ENCODE data around the gene DIS3L2.
"Not testable (repeated sequence)": the region's sequence is repeated elsewhere in the genome, so short reads cannot be mapped to it uniquely, and the experiment has no call there.

The DIS3L2 gene

GRCh38 chr2:232363784-232364615, 402.5 kb downstream of the DIS3L2 start:
- DNase-seq, result no peak

GRCh38 chr2:232364806-232365594, 403.5 kb downstream of the DIS3L2 start:
- DNase-seq, result not testable (repeated sequence)

DNA sequence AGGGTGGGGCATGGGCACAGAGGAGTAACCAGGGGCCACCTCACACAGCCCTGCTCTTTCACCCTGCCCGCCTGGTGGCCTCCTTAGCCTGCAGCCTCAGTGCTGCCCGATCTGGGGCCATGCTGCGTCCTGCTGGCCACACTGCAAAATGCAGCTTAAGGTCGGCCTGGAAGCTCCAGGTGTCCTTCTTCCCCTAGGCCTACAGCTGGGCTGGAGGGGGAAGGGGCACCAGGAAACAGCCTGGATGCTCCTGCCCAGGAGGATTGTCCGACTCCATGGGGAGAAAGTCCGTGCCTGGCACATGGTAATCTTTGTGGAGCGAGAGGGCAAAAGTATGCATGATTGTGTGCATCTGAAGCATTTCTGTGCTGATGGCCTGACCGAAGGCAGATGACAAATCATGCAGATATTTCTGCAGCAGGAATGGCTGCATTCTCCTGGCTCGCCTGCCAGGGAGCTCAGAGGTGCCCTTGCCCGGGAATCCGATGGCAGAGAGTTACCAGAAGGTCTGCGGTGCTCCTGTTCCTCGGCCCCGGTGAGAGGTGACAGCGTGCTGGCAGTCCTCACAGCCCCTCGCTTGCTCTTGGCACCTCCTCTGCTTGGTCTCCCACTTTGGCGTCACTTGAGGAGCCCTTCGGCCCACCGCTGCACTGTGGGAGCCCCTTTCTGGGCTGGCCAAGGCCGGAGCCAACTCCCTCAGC, 404.3 kb downstream of the DIS3L2 start:
- DNase-seq, result peak; percentile 56

DNA sequence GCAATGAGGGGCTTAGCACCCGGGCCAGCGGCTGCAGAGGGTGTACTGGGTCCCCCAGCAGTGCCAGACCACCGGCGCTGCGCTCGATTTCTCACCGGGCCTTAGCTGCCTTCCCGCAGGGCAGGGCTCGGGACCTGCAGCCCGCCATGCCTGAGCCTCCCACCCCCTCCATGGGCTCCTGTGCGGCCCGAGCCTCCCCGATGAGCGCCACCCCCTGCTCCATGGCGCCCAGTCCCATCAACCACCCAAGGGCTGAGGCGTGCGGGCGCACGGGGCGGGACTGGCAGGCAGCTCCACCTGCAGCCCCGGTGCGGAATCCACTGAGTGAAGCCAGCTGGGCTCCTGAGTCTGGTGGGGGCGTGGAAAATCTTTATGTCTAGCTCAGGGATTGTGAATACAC, 404.9 kb downstream of the DIS3L2 start:
- not testable (repeated sequence) for DNase-seq

DNA sequence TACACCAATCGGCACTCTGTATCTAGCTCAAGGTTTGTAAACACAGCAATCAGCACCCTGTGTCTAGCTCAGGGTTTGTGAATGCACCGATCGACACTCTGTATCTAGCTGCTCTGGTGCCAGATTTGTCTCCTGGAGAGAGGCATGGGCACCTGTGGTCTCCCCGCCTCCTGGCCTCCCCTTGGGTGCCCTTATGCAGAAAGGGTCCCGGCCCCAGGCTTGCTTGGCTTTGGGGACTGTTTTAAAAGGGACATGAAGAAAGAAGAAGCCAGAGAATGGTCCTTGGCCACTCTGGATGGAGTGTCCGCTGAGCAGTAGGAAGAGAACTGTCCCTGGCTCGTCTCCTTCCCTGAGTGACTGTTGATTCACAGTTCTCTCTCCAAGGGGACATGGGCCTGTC, 405.5 kb downstream of the DIS3L2 start:
- no peak for DNase-seq

DNA sequence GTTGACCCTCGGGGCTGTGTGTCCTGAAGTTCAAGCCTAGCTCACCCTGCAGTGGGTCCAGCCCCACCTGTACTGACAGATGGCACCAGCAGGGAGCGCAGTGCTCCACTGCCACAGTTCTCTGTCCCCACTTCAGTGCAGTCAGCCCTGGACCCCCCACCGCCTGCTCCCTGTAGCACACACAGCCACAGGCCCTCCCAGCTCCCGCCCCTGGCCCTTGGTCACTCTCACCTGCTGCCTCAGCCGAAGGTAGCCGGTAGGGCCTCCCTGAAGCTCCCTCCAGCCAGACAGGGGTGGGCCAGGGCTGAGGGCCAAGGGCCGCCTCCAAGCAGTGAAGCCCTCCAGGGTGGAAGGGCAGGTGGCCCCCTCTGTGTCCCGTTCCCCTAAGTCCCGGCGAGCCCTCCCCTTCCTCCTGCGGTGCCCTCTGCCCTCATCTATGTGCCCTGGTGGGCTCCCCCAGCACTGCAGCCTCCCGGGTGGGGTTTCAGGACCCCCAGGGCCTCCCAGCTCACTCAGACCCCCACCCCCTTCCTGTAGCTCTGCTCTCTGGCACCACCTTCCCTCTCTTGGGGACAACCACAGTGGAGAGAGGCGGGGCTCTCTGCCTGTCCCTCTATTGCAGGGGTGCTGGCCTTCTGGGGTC, 406.2 kb downstream of the DIS3L2 start:
- no peak for DNase-seq

GRCh38 chr2:232368311-232368731, 406.8 kb downstream of the DIS3L2 start:
- DNase-seq, result no peak

- no peak for DNase-seq
Measured at GRCh38 chr2:232369126-232369951, 407.8 kb downstream of the DIS3L2 start.

- DNase-seq, result not testable (repeated sequence)
Measured at GRCh38 chr2:232370007-232370406, 408.5 kb downstream of the DIS3L2 start.

GRCh38 chr2:232372231-232373208, 411.0 kb downstream of the DIS3L2 start:
- DNase-seq, result peak; percentile 86

GRCh38 chr2:232374356-232374755, 412.8 kb downstream of the DIS3L2 start:
- DNase-seq, result no peak

- no peak for DNase-seq
Measured at GRCh38 chr2:232375164-232375563, 413.7 kb downstream of the DIS3L2 start.

DNA sequence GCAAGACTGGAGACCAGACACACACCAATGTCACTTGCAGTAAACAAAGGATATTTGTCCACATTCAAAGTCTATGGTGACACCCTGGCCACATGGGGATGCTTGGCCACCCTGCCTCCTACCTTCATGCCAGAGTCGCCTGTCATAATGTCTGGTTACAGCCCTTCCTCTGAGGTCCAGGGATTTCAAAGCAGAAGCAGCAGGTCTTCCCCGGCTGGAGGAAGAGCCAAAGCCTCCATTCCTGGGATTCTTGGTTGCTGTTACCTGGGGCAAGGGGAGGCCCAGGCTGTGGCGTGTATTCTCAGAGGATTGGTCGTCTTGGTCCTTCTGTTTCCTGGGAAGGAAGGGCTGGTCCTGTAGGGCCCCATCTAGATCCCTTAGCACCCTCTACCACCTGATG, 414.7 kb downstream of the DIS3L2 start:
- DNase-seq, result no peak

DNA sequence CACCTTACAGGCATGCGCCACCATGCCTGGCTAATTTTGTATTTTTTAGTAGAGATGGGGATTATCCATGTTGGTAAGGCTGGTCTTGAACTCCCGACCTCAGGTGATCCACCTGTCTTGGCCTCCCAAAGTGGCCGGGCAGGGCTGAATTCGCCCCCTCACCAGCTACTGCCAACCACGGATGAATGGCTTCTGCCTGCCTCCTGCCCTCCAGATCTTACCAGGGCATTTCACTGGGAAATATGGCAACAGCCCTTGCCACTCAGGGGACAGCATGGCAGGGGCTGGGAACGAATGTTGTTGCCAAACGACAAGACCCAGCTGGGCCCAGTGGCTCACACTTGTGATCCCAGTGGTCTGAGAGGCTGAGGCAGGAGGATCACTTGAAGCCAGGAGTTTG, 415.2 kb downstream of the DIS3L2 start:
- no peak for DNase-seq

GRCh38 chr2:232377319-232377718, 415.8 kb downstream of the DIS3L2 start:
- DNase-seq, result no peak

DNA sequence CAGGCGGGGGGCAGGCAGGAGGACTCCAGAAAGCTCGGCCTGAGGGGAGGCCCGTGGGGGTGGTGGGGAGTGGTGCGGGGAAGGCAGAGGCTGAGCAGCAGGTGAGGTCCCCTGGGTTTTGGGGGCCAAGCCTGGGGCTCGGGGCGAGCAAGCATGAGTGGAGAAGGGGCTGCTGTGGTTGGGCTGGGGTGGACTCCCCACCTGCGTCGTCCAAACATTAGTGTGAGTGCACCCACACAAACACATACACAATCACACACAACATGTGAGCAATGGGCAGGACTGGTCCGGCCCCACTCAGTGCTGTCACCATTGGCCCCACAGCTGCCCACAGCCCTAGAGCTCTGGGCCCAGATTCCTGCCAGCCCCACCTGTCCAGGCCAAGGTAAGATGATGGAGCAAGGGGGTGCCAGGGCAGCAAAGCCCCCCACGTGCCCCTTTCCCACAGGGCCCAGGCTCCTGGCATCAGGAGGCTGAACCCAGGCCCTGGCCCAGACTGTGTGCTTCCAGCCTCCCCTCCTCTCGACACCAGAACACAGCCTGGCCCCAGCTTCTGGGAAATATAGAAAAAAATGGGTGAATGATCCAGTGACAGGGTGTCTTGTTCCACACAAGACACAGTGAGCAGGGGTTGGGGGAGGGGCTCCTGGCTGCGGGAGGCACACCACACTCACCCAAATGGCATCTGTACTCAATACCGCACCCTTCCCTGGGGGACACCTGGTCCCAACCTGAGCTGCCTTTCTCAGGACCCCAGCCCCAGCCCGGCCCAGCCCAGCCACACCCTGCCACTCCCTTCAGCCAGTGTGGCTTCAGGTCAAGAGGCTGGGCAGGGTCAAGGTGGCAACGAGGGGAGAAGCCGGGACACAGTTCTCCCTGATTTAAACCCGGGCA, 416.6 kb downstream of the DIS3L2 start:
- no peak for DNase-seq

GRCh38 chr2:232378735-232379151, 417.2 kb downstream of the DIS3L2 start, which contains the start of gene ALPP:
Gene ALPP (plus strand): TSS chr2:232378751. CDS start chr2:232378803, 52 bp downstream.
- not testable (repeated sequence) for DNase-seq

- DNase-seq, result not testable (repeated sequence)
Measured at GRCh38 chr2:232379610-232380590, 418.4 kb downstream of the DIS3L2 start.
